Effector memory CD4-positive, alpha-beta T cell (primary cell): ENCODE data around the gene CAMK2D.

Experiments
- DNase-seq, 3 donors: peaks; one replicate each; pipeline ENCODE4 v3.0.0-alpha.2; 2020
- H3K27ac ChIP-seq: 2 replicates; pipeline ENCODE4 v1.7.0; 2013; ENCODE audit warnings: mild to moderate bottlenecking, low read length, moderate library complexity; ENCODE audit not compliant: insufficient read depth, poor library complexity, severe bottlenecking
- H3K27me3 ChIP-seq: replicated peaks from 2 replicates; pipeline ENCODE4 v1.7.0; 2013; ENCODE audit warnings: mild to moderate bottlenecking, low read length; ENCODE audit not compliant: insufficient read depth, control insufficient read depth, poor library complexity, severe bottlenecking
- H3K36me3 ChIP-seq: 2 replicates; pipeline ENCODE4 v1.7.0; 2013; ENCODE audit warnings: mild to moderate bottlenecking, low read length, moderate library complexity; ENCODE audit not compliant: control insufficient read depth, insufficient read depth
- H3K4me1 ChIP-seq: 2 replicates; pipeline ENCODE4 v1.7.0; 2013; ENCODE audit warnings: low read length, mild to moderate bottlenecking; ENCODE audit not compliant: control insufficient read depth, insufficient read depth, poor library complexity, severe bottlenecking
- H3K4me3 ChIP-seq: 2 replicates; pipeline ENCODE4 v1.7.0; 2013; ENCODE audit warnings: low read length, low read depth, mild to moderate bottlenecking; ENCODE audit not compliant: insufficient read depth, poor library complexity, severe bottlenecking
- H3K9me3 ChIP-seq: 2 replicates; pipeline ENCODE4 v1.7.0; 2013; ENCODE audit warnings: mild to moderate bottlenecking, low read length, moderate library complexity; ENCODE audit not compliant: control insufficient read depth

CAMK2D gene

DNA sequence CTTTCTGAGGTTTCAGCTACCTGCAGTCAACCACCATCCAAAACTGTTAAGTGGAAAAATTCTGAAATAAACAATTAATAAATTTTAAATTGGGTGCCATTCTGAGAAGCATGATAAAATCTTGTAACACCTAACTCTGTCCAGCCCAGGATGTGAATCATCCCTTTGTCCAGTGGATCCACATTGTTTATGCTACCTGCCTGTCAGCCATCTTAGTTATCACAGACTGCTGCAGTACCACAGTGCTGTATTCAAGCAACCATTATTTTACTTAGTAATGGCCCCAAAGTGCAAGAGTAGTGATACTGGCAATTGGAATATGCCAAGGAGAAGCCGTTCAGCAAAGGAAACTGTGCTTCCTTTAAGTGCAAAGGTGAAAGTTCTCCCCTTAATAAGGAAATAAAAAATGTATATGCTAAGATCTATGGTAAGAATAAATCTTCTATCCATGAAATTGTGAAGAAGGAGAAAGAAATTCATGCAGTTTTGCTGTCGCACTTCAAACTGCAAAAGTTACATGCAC lies 20.6 kb downstream of the CAMK2D start:
- Histone ChIP-seq H3K4me1 (peaks cover 4% of the 10 kb centered on the region), H3K9me3 (no peaks in the 10 kb centered on the region), H3K4me3 (no peak overlapping the region), H3K27ac (no peak overlapping the region), H3K36me3 (no peaks in the 10 kb centered on the region), H3K27me3 (no peaks in the 10 kb centered on the region)
- no peak for DNase-seq

DNA sequence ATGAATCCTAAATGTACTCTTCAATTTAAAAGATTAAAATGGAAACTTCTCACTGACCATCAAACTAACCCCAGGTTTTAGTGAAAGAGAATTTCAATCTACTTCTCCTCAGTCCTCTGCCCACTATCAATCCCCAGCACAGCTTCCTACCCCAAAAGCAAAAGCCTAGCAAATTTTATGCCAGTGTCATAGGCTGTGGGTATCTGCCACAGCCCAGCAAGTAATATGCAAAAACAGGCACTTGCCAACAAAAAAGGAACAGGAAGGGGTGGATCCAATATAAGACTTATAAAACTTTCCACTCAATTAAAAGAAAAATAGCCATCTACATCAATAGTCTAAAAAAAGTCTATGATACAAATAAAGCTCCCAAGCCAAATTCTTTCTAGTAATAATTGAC lies 22.3 kb downstream of the CAMK2D start:
- Histone ChIP-seq H3K27ac (no peak overlapping the region), H3K9me3 (no peaks in the 10 kb centered on the region), H3K36me3 (no peaks in the 10 kb centered on the region), H3K27me3 (no peaks in the 10 kb centered on the region), H3K4me3 (no peak overlapping the region), H3K4me1 (peaks cover 4% of the 10 kb centered on the region)
- DNase-seq = no peak

DNA sequence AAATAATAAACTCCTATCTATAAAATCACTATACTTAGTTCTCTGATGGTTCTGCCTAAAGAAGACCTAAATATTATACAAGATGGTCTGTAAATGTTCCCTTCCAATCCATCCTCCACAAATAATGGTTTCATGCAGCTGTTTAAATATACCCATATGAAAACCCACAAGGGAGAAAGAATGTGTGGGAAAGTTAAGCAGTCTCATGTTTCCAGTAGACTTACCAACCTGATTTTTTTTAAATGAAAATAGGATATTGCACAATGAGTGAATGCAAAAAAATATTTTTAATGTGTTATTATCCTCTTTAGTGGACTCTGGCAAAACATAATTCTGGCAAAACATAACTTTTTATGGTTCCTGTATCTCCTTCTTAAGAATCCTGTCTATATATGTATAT lies 23.3 kb downstream of the CAMK2D start:
- H3K9me3 ChIP-seq = no peaks in the 10 kb centered on the region
- no peak overlapping the region for H3K27ac ChIP-seq
- no peak overlapping the region for H3K4me3 ChIP-seq
- H3K27me3 ChIP-seq = no peaks in the 10 kb centered on the region
- H3K36me3 ChIP-seq = no peaks in the 10 kb centered on the region
- no peak for DNase-seq
- H3K4me1 ChIP-seq = peaks cover 4% of the 10 kb centered on the region

DNA sequence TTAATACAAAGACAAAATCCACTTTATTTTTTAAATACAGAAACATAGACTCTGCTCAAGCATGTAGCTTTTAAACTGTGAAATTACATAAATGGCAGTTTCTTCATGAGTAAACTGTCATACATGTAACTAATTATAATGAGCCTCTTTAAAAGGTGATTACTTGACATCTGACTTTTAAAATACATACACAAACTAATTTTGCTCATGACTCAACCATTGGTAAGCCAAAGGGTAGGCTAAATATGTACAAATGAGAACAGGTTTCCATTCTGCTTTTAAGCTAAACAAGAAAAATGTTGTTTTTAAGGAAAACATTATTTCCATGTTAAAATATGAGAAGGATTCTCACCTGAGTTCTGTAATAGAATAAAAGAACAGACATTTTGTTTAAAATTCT lies 27.9 kb downstream of the CAMK2D start:
- H3K9me3 ChIP-seq = no peaks in the 10 kb centered on the region
- no peaks in the 10 kb centered on the region for H3K36me3 ChIP-seq
- H3K4me3 ChIP-seq = no peak overlapping the region
- H3K27ac ChIP-seq = no peak overlapping the region
- H3K27me3 ChIP-seq = no peaks in the 10 kb centered on the region
- DNase-seq = no peak
- H3K4me1 ChIP-seq = no peaks in the 10 kb centered on the region

DNA sequence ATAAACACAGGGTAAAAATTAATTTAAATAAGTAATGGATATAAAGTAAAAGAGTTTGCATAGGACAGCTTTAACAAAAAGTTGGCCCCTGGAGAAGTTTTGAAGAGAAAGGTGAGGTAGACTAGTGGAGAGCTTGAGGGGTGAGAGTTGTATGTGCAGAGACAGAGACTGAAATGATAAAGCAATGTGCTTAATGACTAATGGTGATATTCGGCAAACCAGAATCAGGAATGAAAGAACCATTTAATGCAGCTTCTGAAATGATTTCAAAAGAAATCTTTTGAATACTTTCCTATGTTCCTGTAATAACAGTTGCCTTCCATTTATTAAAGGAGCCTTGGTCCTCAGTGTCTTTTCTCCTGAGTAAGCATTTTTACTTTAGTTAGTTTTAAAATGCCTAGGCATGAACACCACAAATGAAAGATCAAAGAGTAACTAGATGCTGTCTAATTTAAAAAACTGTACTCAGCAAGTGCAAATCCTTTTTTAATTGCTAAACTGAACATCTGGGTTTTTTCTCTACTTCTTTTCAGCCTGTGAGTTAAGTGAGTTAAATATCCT lies 28.5 kb downstream of the CAMK2D start:
- Histone ChIP-seq H3K4me3 (no peak overlapping the region), H3K9me3 (no peaks in the 10 kb centered on the region)
- DNase-seq = no peak

DNA sequence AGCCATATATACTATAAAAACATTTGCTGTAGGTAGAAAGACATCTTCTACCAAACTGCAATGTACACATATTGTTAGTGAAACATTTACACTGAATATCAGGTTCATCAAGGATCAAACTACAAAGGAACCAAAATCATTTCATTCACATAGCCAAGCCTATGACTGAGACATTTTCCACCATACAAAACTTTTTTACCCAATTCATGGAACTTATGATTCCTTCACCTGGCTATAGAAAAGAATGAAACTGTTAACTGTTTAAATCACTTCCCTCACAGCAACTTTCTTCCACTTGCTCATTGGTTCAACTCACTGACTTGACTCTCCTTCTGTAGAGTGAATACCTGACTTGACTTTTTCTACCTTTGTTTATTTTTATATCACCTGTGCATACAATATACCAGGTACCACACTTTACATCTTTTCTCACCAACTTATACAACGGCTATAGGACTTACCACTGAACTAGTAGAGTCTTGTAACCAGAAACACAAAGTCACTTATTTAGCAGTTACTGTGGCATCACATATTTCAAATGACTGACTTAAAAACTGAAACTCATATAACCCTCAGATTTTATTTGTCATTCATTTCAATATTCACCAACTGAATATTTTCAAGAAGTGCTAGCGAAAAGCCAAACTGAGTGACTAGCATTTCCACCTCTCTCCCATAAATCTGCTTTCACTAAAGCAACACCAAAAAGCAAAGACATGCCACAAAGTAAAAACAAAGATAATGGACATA lies 30.9 kb downstream of the CAMK2D start:
- no peaks in the 10 kb centered on the region for H3K36me3 ChIP-seq
- no peaks in the 10 kb centered on the region for H3K27me3 ChIP-seq
- DNase-seq = no peak
- H3K27ac ChIP-seq = no peak overlapping the region
- H3K9me3 ChIP-seq = no peaks in the 10 kb centered on the region
- H3K4me1 ChIP-seq = no peaks in the 10 kb centered on the region
- no peak overlapping the region for H3K4me3 ChIP-seq

More for the DNA sequence above, 28.5 kb downstream of the CAMK2D start:
- Histone ChIP-seq H3K27ac (no peak overlapping the region), H3K27me3 (no peaks in the 10 kb centered on the region), H3K4me1 (no peaks in the 10 kb centered on the region), H3K36me3 (no peaks in the 10 kb centered on the region)

DNA sequence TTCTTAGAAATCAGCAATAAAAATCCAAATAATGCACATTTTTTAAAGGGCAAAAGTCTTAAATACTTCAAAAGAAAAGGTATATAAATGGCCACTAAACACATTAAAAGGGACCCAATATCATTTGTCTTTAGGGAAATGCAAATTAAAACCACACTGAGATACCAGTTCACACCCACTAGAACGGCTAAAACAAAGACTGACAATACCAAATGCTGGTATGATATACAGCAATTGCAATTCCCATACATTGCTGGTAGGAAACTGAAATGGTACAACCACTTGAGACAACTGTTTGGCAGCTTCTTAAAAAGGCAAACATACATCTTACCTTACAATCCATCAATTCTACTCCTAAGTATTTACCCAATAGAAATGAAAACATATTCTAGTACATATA lies 33.7 kb downstream of the CAMK2D start:
- Histone ChIP-seq H3K9me3 (no peaks in the 10 kb centered on the region), H3K27me3 (no peaks in the 10 kb centered on the region), H3K27ac (no peak overlapping the region), H3K4me1 (no peaks in the 10 kb centered on the region), H3K36me3 (no peaks in the 10 kb centered on the region), H3K4me3 (no peak overlapping the region)
- DNase-seq = no peak

DNA sequence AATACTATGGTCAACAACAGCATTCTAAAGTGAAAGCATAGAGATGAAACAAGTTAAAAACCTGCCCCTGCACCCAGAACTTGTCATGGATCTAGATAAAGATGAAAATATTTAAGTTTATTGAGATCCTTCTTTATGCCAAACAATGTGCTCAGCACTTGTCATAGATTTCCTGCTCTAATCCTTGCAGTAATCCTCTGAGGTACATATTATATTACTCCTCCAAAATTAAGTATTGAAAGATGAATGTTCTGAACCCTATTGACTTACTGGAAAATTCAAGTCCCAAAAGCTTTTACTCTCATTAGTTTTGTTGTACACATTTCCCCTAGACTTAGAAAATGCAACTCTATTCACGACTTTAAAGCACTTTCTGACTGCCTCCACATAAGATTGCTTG lies 35.6 kb downstream of the CAMK2D start:
- H3K4me1 ChIP-seq = no peaks in the 10 kb centered on the region
- H3K9me3 ChIP-seq = no peaks in the 10 kb centered on the region
- no peaks in the 10 kb centered on the region for H3K27me3 ChIP-seq
- no peak for DNase-seq
- no peak overlapping the region for H3K4me3 ChIP-seq
- no peak overlapping the region for H3K27ac ChIP-seq
- H3K36me3 ChIP-seq = no peaks in the 10 kb centered on the region

DNA sequence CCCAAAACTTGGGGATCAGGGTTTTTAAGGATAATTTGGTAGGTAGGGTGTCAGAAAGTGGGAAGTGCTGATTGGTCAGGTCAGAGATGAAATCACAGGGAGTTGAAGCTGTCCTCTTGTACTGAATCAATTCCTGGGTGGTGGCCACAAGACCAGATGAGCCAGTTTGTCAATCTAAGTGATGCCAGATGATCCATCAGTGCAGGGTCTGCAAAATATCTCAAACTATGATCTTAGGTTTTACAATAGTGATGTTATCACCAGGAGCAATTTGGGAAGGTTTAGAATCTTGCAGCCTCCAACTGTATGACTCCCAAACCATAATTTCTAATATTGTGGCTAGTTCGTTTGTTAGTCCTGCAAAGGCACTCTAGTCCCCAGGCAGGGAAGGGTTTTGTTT lies 43.3 kb downstream of the CAMK2D start:
- H3K4me3 ChIP-seq = no peak overlapping the region
- no peak for DNase-seq
- no peaks in the 10 kb centered on the region for H3K4me1 ChIP-seq
- no peaks in the 10 kb centered on the region for H3K27me3 ChIP-seq
- H3K27ac ChIP-seq = no peak overlapping the region
- H3K36me3 ChIP-seq = no peaks in the 10 kb centered on the region
- no peaks in the 10 kb centered on the region for H3K9me3 ChIP-seq

DNA sequence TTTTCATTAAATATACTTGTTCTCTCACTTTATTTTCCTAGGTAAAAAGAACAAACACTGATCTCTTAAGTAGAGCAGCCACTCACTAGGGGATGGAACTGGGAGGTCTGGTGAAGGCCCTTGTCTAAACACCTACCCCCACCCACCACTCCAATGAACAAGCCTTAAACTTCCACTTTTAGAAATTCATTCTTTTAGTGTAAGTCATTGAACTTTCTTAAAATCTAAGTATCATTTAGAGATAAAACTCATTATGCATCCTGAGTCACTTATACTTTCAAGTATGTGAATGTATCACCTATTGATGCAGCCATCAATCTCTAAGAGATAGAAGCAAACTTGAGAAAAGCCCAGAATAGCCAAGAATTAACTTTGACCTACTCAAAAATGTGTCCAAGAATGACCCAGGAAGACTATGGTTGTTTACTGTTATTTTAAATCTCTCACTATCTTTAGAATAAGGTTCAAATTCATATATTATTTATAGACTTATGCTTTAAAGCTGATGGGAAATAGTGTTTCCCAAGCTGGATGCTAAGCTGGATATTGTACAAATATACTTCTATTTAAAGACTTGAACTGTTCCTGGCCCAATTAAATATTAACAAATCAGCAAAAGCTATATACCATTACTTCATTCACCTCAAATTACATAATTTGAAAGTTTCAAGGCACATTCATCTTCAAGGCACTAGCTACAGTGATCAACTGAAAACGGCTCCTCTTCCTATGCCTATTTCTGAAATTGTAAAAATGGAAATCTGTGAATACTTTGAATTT lies 49.5 kb downstream of the CAMK2D start:
- no peaks in the 10 kb centered on the region for H3K4me1 ChIP-seq
- H3K36me3 ChIP-seq = no peaks in the 10 kb centered on the region
- H3K27ac ChIP-seq = no peak overlapping the region
- H3K27me3 ChIP-seq = no peaks in the 10 kb centered on the region
- H3K4me3 ChIP-seq = no peak overlapping the region
- H3K9me3 ChIP-seq = no peaks in the 10 kb centered on the region
- no peak for DNase-seq
